ENCODE measurements around the gene ACAN.

The ACAN gene

GRCh38 chr15:88803241-88803919 is at the start of gene ACAN:
ACAN (plus strand) TSS chr15:88803436; CDS start chr15:88836207, 32,771 bp downstream.
- DNase-seq (ENCODE audit: low read depth), result no peak
- peak within 1 kb of the TSS; percentile 26 for H3K4me3 ChIP-seq (ENCODE audit: low read depth, low read length)

- no peak overlapping the region for H3K4me3 ChIP-seq (ENCODE audit: low read depth, low read length)
- no peak for DNase-seq (ENCODE audit: low read depth)
Measured at GRCh38 chr15:88756521-88756920, 46.7 kb upstream of the ACAN start.

- no peak overlapping the region for H3K4me3 ChIP-seq (ENCODE audit: low read depth, low read length)
- DNase-seq (ENCODE audit: low read depth), result no peak
Measured at GRCh38 chr15:88756921-88757320, 46.3 kb upstream of the ACAN start.

- no peak overlapping the region for H3K4me3 ChIP-seq (ENCODE audit: low read depth, low read length)
Measured at GRCh38 chr15:88759872-88760271, 43.4 kb upstream of the ACAN start.

GRCh38 chr15:88764448-88764847 is 38.8 kb upstream of the ACAN start:
- no peak overlapping the region for H3K4me3 ChIP-seq (ENCODE audit: low read depth, low read length)
- no peak for DNase-seq (ENCODE audit: low read depth)

More at GRCh38 chr15:88759872-88760271, 43.4 kb upstream of the ACAN start:
- DNase-seq (ENCODE audit: low read depth), result no peak

- H3K4me3 ChIP-seq (ENCODE audit: low read depth, low read length), result no peak overlapping the region
- DNase-seq (ENCODE audit: low read depth), result no peak
Measured at GRCh38 chr15:88765212-88765611, 38.0 kb upstream of the ACAN start.

- peak overlapping the region; percentile 15 for H3K4me3 ChIP-seq (ENCODE audit: low read depth, low read length)
Measured at GRCh38 chr15:88769161-88769971, 33.9 kb upstream of the ACAN start.

GRCh38 chr15:88775776-88776175 is 27.5 kb upstream of the ACAN start:
- no peak for DNase-seq (ENCODE audit: low read depth)
- no peak overlapping the region for H3K4me3 ChIP-seq (ENCODE audit: low read depth, low read length)

More at GRCh38 chr15:88769161-88769971, 33.9 kb upstream of the ACAN start:
- DNase-seq (ENCODE audit: low read depth), result no peak

- H3K4me3 ChIP-seq (ENCODE audit: low read depth, low read length), result no peak overlapping the region
Measured at GRCh38 chr15:88776646-88777045, 26.6 kb upstream of the ACAN start.

GRCh38 chr15:88779944-88780343 is 23.3 kb upstream of the ACAN start:
- no peak for DNase-seq (ENCODE audit: low read depth)
- H3K4me3 ChIP-seq (ENCODE audit: low read depth, low read length), result no peak overlapping the region

More at GRCh38 chr15:88776646-88777045, 26.6 kb upstream of the ACAN start:
- DNase-seq (ENCODE audit: low read depth), result no peak

- H3K4me3 ChIP-seq (ENCODE audit: low read depth, low read length), result no peak overlapping the region
- no peak for DNase-seq (ENCODE audit: low read depth)
Measured at GRCh38 chr15:88782465-88782864, 20.8 kb upstream of the ACAN start.

- no peak overlapping the region for H3K4me3 ChIP-seq (ENCODE audit: low read depth, low read length)
- DNase-seq (ENCODE audit: low read depth), result no peak
Measured at GRCh38 chr15:88785217-88785616, 18.0 kb upstream of the ACAN start.

GRCh38 chr15:88788036-88788435 is 15.2 kb upstream of the ACAN start:
- DNase-seq (ENCODE audit: low read depth), result no peak
- H3K4me3 ChIP-seq (ENCODE audit: low read depth, low read length), result no peak overlapping the region

- DNase-seq (ENCODE audit: low read depth), result no peak
- H3K4me3 ChIP-seq (ENCODE audit: low read depth, low read length), result no peak overlapping the region
Measured at GRCh38 chr15:88788816-88789215, 14.4 kb upstream of the ACAN start.

- DNase-seq (ENCODE audit: low read depth), result no peak
- H3K4me3 ChIP-seq (ENCODE audit: low read depth, low read length), result no peak overlapping the region
Measured at GRCh38 chr15:88790486-88790885, 12.8 kb upstream of the ACAN start.

- DNase-seq (ENCODE audit: low read depth), result no peak
- no peak overlapping the region for H3K4me3 ChIP-seq (ENCODE audit: low read depth, low read length)
Measured at GRCh38 chr15:88791637-88792036, 11.6 kb upstream of the ACAN start.

GRCh38 chr15:88792342-88793282 is 10.6 kb upstream of the ACAN start:
- H3K4me3 ChIP-seq (ENCODE audit: low read depth, low read length), result no peak overlapping the region
- no peak for DNase-seq (ENCODE audit: low read depth)

GRCh38 chr15:88794001-88794400 is 9.2 kb upstream of the ACAN start:
- DNase-seq (ENCODE audit: low read depth), result no peak
- no peak overlapping the region for H3K4me3 ChIP-seq (ENCODE audit: low read depth, low read length)

GRCh38 chr15:88797663-88798339 is 5.4 kb upstream of the ACAN start:
- no peak overlapping the region for H3K4me3 ChIP-seq (ENCODE audit: low read depth, low read length)
- DNase-seq (ENCODE audit: low read depth), result no peak

Measured in skeletal muscle cell (primary cell).